OCI-LY7 (cell line): ENCODE data around the gene PPFIA4. TPM values are rescaled to one million over a fixed set of nuclear protein-coding genes. Genes with fewer than 3 reads are reported as not detected.

ENCODE experiments used
- BruUV-seq: library from RNA; stranded (reverse); fragments of 400-500 nt; replicated peaks from 2 replicates; lab custom pipeline; 2021; lab: Mats Ljungman, UMichigan
- CTCF ChIA-PET: fragments of 300-600 bp; sonication (Branson Sonifier 250); formaldehyde crosslinking; loops from one replicate; lab custom pipeline; 2022; ENCODE audit warnings: antibody characterized with exemption; ENCODE audit not compliant: unreplicated experiment; lab: Charles Lee
- POLR2A ChIA-PET: fragments of 300-600 bp; sonication (Branson Sonifier 250); formaldehyde crosslinking; loops from one replicate; lab custom pipeline; 2022; ENCODE audit warnings: antibody characterized with exemption; lab: Charles Lee
- DNase-seq: peaks from one replicate; pipeline ENCODE4 v3.0.0-alpha.2; 2015; ENCODE audit warnings: low spot score
- H2AFZ ChIP-seq: fragments of 200-600 bp; sonication (generic), shearing (Covaris generic); 2 replicates; pipeline ENCODE4 v1.6.1; 2014; ENCODE audit warnings: mild to moderate bottlenecking, antibody characterized with exemption, low read length, moderate library complexity
- H3K27ac ChIP-seq: fragments of 200-600 bp; sonication (generic); 2 replicates; pipeline ENCODE4 v1.5.1; 2014; ENCODE audit warnings: mixed run types, low read depth, mild to moderate bottlenecking, moderate library complexity, low read length, inconsistent platforms; ENCODE audit not compliant: poor library complexity, severe bottlenecking
- H3K36me3 ChIP-seq: fragments of 200-600 bp; sonication (generic); 2 replicates; pipeline ENCODE4 v1.6.1; 2014; ENCODE audit warnings: mild to moderate bottlenecking, antibody characterized with exemption, low read length, moderate library complexity, mixed read lengths; ENCODE audit not compliant: insufficient read depth
- H3K4me1 ChIP-seq: fragments of 200-600 bp; sonication (generic); 2 replicates; pipeline ENCODE4 v1.5.1; 2014; ENCODE audit warnings: mild to moderate bottlenecking, low read length; ENCODE audit not compliant: insufficient read depth, poor library complexity, severe bottlenecking
- H3K4me2 ChIP-seq: fragments of 200-600 bp; sonication (generic); 2 replicates; pipeline ENCODE4 v1.6.1; 2014; ENCODE audit warnings: mild to moderate bottlenecking, low read length
- H3K4me3 ChIP-seq: fragments of 200-600 bp; sonication (generic); 2 replicates; pipeline ENCODE4 v1.5.1; 2014; ENCODE audit warnings: mild to moderate bottlenecking, low read depth, low read length; ENCODE audit not compliant: poor library complexity, severe bottlenecking
- H3K79me2 ChIP-seq: fragments of 200-600 bp; sonication (generic); 2 replicates; pipeline ENCODE4 v1.6.1; 2016; ENCODE audit warnings: low read depth, mild to moderate bottlenecking, low read length, moderate library complexity, mixed read lengths; ENCODE audit not compliant: insufficient read depth
- H3K9me2 ChIP-seq: fragments of 200-600 bp; sonication (generic); 2 replicates; pipeline ENCODE4 v1.6.1; 2016; ENCODE audit warnings: mild to moderate bottlenecking, low read length, mixed read lengths; ENCODE audit not compliant: insufficient read depth
- H3K9me3 ChIP-seq: fragments of 200-600 bp; sonication (generic); 2 replicates; pipeline ENCODE4 v1.6.1; 2014; ENCODE audit warnings: mild to moderate bottlenecking, mixed run types, low read length, mixed read lengths
- H4K20me1 ChIP-seq: fragments of 200-600 bp; sonication (generic); 2 replicates; pipeline ENCODE4 v1.6.1; 2014; ENCODE audit warnings: mild to moderate bottlenecking, antibody characterized with exemption, low read length, moderate library complexity, mixed read lengths; ENCODE audit not compliant: insufficient read depth
- CTCF ChIP-seq: fragments of 200-600 bp; sonication (generic); conservative IDR thresholded peaks from 2 replicates; pipeline ENCODE4 v1.5.1; 2014; ENCODE audit warnings: mild to moderate bottlenecking, antibody characterized with exemption, low read length, moderate library complexity, mixed read lengths
- EZH2phosphoT487 ChIP-seq: fragments of 200-600 bp; sonication (generic); IDR thresholded peaks from 2 replicates; pipeline ENCODE4 v1.6.1; 2018; ENCODE audit warnings: low read depth, borderline replicate concordance, mild to moderate bottlenecking, mixed run types, antibody characterized with exemption, low read length, moderate library complexity, mixed read lengths
- intact Hi-C: fragments of 100-400 bp; cut with micrococcal nuclease; formaldehyde crosslinking; loops from one replicate; pipeline ENCODE4 v1.10.0; 2022; ENCODE audit not compliant: unreplicated experiment
- total RNA-seq, 2 experiments: library from RNA; depleted of rRNA in 1 of 2; stranded (reverse); fragments of >200 nt in 1 of 2; shearing (Covaris generic) in 1 of 2; gene quantifications; 2 replicates each; pipeline ENCODE4 v1.2.3, GENCODE V29; 2014 to 2022

The PPFIA4 gene
- total RNA-seq, 2 experiments from 2014 or later, result 0.03 to 2.7 TPM

- Histone ChIP-seq H3K4me2 (no peak within 1 kb of the TSS), H3K36me3 (no peaks in the 10 kb centered on the region), H3K9me2 (no peaks in the 10 kb centered on the region), H3K4me1 (no peaks in the 10 kb centered on the region), H3K79me2 (no peaks in the 10 kb centered on the region), H3K9me3 (no peaks in the 10 kb centered on the region), H2AFZ (no peak within 1 kb of the TSS), H3K4me3 (no peak within 1 kb of the TSS), H3K27ac (no peak within 1 kb of the TSS), H4K20me1 (no peaks in the 10 kb centered on the region)
- DNase-seq, result no peak
- CTCF ChIA-PET, result interaction anchor here (0.6 kb wide), 1 partner anchor 838 kb away, joined by 8 read pairs; no protein-coding TSS in a partner anchor
- no peak for TF ChIP-seq CTCF
- no peak for TF ChIP-seq EZH2phosphoT487
- BruUV-seq, result no TSS peak
- intact Hi-C loops, result no loop called here
- POLR2A ChIA-PET, result no interaction called here
Observed at GRCh38 chr1:203085528-203086406, 59.5 kb downstream of the PPFIA4 start, which contains the start of gene MYOG. TSS of gene MYOG (minus strand) at chr1:203086012. CDS start at chr1:203085961, 51 bp downstream.

GRCh38 chr1:203086992-203087763 lies 60.9 kb downstream of the PPFIA4 start:
- ChIA-PET POLR2A (no interaction called here), CTCF (no interaction called here)
- intact Hi-C loops, result no loop called here
- no peaks in the 10 kb centered on the region for H4K20me1 ChIP-seq
- no peak overlapping the region for H3K27ac ChIP-seq
- no peaks in the 10 kb centered on the region for H3K79me2 ChIP-seq
- no peak overlapping the region for H3K4me3 ChIP-seq
- H3K9me2 ChIP-seq, result no peaks in the 10 kb centered on the region
- no peaks in the 10 kb centered on the region for H3K9me3 ChIP-seq
- no peak for DNase-seq
- no peaks in the 10 kb centered on the region for H3K36me3 ChIP-seq
- no peaks in the 10 kb centered on the region for H3K4me1 ChIP-seq
- no peak overlapping the region for H2AFZ ChIP-seq
- BruUV-seq, result no TSS peak
- H3K4me2 ChIP-seq, result no peak overlapping the region
- no peak for TF ChIP-seq CTCF
- no peak for TF ChIP-seq EZH2phosphoT487
